Pancreas (tissue), 10 donors: Measurements from ENCODE around the gene NECTIN1. TPM values are rescaled to one million over a fixed set of nuclear protein-coding genes. Genes with fewer than 3 reads are reported as not detected.

ENCODE experiments used
- ATAC-seq, 4 donors: fragments of 200-7000 bp; cut with Tn5 transposase; one replicate each; pipeline versions ENCODE4 v1.8.0 to v1.9.1; 2020; ENCODE audit warnings: mild to moderate bottlenecking in 4 of 4, moderate library complexity in 4 of 4
- DNase-seq, 6 donors: peaks; one replicate each; pipeline ENCODE4 v3.0.0-alpha.2; 2020
- FAIRE-seq: peaks from 2 replicates; lab custom pipeline; 2012; peaks lifted over from hg19 to GRCh38; lab: Jason Lieb, UNC
- H3K27ac ChIP-seq, 4 donors: fragments of 200-600 bp; sonication (generic); 1 replicate in 3 of 4; 2 replicates in 1 of 4; pipeline versions ENCODE4 v1.5.0 to v1.8.0; 2020
- H3K27me3 ChIP-seq, 4 donors: fragments of 200-600 bp; one replicate each; pipeline ENCODE4 v1.8.0; 2021
- H3K36me3 ChIP-seq, 3 donors: fragments of 200-600 bp; sonication (generic) in 1 of 3; one replicate each; pipeline versions ENCODE4 v1.5.0 to v1.8.0; 2020 to 2021
- H3K4me1 ChIP-seq, 3 donors: fragments of 200-600 bp; one replicate each; pipeline ENCODE4 v1.8.0; 2021
- H3K4me3 ChIP-seq, 4 donors: fragments of 200-600 bp; sonication (generic) in 2 of 4; one replicate each; pipeline versions ENCODE4 v1.5.0 to v1.8.0; 2020 to 2021
- H3K9me3 ChIP-seq, 4 donors: fragments of 200-600 bp; one replicate each; pipeline ENCODE4 v1.8.0; 2021
- WGBS, 2 donors: extraction: QIAGEN DNeasy Blood & Tissue Kit; methylation state at CpG; one replicate each; pipeline ENCODE4 v1.1.7; 2013; 5-methylcytosine and 5-hydroxymethylcytosine counted together
- intact Hi-C, 3 donors: fragments of 100-400 bp; cut with DNase I; formaldehyde crosslinking; loops; one replicate each; pipeline versions ENCODE4 v1.11.1 to v1.14.2; 2022
- polyA plus RNA-seq, 2 donors: library from polyadenylated mRNA; stranded (reverse); fragments of 200-250 nt; gene quantifications; one replicate each; pipeline ENCODE4 v1.2.3, GENCODE V29; 2013
- total RNA-seq, 6 donors: library from RNA; stranded (reverse); fragmentation: NEBNext Ultra II Directional in 4 of 6; extraction: Animal tissue kit (Norgen Biotek cat#: 25700) in 4 of 6; gene quantifications; one replicate each; pipeline versions ENCODE4 v1.2.1 to v1.2.4, GENCODE V29; 2021 to 2023
- TF ChIP-seq, protein P1 (sequence below), 4 donors: fragments of 200-600 bp; sonication (generic) in 3 of 4; IDR thresholded peaks; one replicate each; pipeline versions ENCODE4 v1.5.0 to v1.8.0; 2021; ENCODE audit warnings: antibody characterized with exemption in 4 of 4
- donor health status: healthy with polysubstance abuse.
- donor health status: DM: no; HTN: no; CAD: no; lungs with moderate emphysema.
- donor health status: DM: no; HTN: no; CAD: no.
- donor health status: control.
- donor health status: control.
- donor health status: Bipolar disorder and iron deficiency.
- donor health status: DM: yes; HTN: yes; CAD: no.
- donor health status: DM: no; HTN: no; CAD: no.
- donor health status: DM: no; HTN: no; CAD: no.
- donor health status: DM: yes; HTN: yes; CAD: no.

The NECTIN1 gene
- total and polyA plus RNA-seq, 8 donors, result 7.9 to 24.7 (median 19.0) TPM

DNA sequence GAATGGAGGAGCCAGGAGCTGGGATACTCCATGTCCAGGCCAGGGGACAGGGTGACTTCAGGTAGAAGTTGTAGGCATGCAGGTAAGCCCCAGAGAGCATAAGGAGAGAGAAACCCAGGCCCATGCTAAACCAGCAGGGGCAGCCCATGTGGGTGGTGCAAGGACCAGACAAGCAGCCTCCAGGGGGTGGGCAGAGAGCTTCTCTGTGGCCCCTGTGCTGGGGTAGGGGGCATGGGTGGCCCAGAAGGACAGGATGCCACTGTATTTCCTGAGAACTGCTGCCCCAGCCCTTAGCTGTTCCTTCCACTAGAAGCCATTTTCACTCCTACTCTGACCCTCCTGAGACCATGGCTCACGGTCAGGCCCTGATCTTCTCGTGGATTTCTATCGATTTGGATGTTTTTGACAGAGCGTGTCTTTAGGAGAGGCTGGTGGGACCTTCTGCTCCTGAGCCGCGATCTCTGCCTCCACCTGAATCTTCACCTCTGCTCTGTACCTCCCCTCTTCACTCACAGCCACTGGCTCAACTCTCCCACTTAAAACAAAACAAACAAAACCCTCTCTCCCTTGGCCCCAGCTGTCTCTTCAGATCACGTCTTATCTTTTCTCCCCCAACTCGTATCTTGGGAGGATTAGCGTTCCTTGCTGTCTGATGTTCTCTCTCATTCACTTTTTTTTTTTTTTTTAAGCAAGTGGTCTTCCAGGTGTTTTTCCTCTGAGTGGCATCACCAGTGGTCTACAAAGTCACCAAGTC lies 112.2 kb downstream of the NECTIN1 start:
- Histone ChIP-seq H3K27ac (no peak overlapping the region), H3K36me3 (no peaks in the 10 kb centered on the region), H3K4me1 (no peaks in the 10 kb centered on the region), H3K27me3 (no peaks in the 10 kb centered on the region), H3K9me3 (no peaks in the 10 kb centered on the region), H3K4me3 (no peak overlapping the region)
- FAIRE-seq (no peak), ATAC-seq (no peak), DNase-seq (no peak)
- TF ChIP-seq, protein P1, sequence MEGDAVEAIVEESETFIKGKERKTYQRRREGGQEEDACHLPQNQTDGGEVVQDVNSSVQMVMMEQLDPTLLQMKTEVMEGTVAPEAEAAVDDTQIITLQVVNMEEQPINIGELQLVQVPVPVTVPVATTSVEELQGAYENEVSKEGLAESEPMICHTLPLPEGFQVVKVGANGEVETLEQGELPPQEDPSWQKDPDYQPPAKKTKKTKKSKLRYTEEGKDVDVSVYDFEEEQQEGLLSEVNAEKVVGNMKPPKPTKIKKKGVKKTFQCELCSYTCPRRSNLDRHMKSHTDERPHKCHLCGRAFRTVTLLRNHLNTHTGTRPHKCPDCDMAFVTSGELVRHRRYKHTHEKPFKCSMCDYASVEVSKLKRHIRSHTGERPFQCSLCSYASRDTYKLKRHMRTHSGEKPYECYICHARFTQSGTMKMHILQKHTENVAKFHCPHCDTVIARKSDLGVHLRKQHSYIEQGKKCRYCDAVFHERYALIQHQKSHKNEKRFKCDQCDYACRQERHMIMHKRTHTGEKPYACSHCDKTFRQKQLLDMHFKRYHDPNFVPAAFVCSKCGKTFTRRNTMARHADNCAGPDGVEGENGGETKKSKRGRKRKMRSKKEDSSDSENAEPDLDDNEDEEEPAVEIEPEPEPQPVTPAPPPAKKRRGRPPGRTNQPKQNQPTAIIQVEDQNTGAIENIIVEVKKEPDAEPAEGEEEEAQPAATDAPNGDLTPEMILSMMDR (IDR thresholded peaks at IDR 0.05), result no peak
- 65 to 68% methylated on average over 9 of the region's 9 CpGs for WGBS, 2 donors
- intact Hi-C loops, result no loop called here

DNA sequence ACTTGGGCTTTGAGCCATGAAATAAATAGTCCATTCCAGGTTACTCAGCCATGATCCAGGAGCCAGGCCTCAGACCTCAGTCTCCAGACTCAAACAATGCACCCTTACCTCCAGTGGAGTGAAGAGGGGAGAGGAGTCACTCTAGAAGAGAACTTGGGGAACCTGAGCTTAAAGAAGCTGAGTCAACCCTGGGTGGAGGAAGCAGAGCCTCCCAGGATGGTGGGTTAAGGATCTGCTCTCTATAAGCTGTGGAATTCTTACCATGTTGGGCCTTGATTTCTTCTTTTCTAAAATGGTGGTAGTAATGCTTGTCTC lies 113.2 kb downstream of the NECTIN1 start:
- DNase-seq (no peak), FAIRE-seq (no peak), ATAC-seq (peak in 2 of 4 donors; percentile 8 to 19)
- H3K36me3 ChIP-seq, result no peaks in the 10 kb centered on the region
- TF ChIP-seq, protein P1 (IDR thresholded peaks at IDR 0.05), result no peak
- no peaks in the 10 kb centered on the region for H3K27me3 ChIP-seq
- H3K9me3 ChIP-seq, result no peaks in the 10 kb centered on the region
- H3K4me3 ChIP-seq, result no peak overlapping the region
- intact Hi-C loops, result no loop called here
- peak overlapping the region in 2 of 4 donors; percentile 60 for H3K27ac ChIP-seq
- H3K4me1 ChIP-seq, result no peaks in the 10 kb centered on the region

DNA sequence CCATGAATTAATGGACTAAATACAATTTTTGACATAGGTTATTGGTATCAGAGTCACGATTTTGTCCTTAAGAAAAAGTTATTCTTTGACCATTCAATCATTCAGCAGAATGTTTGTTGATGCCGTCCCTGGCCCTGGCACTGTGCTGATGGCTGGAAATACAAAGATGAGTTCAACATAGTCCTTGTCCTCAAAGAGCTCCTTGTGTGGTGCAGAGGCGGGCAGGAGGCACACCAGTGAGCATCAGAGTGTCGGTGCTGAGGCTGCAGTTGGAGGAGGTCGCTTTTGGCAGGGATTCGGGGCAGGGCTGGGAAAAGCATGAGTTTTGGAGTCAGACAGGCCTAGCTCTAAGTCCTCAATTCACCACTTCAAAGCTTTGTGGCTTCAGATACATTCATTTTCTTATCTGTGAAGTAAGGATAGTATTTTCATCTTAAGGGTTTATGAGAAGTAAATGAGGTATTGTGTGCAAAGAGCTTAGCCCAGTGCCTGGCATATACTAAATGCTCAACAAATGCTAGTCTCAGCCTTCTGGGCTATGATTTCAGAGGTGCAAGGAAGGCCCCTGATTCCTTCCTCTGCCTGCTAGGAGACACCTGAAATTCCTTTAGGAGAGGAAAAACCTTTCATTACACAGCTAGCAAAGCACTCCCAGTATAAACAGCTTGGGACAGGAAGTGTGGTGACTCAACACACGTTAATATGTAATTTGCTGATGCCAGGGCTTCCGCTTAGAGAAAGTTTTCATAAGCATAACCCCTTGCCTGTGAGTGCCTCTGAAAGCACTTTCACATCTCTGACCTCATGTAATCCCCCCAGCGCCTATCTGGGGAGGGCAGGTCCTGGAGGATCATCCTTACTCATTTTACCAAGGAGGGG lies 113.8 kb downstream of the NECTIN1 start:
- FAIRE-seq, result no peak
- 72 to 75% methylated on average over 9 of the region's 9 CpGs for WGBS, 2 donors
- Histone ChIP-seq H3K27ac (peak overlapping the region in 2 of 4 donors; percentile 60), H3K4me1 (no peaks in the 10 kb centered on the region), H3K9me3 (no peaks in the 10 kb centered on the region), H3K27me3 (no peaks in the 10 kb centered on the region), H3K4me3 (no peak overlapping the region), H3K36me3 (no peaks in the 10 kb centered on the region)
- TF ChIP-seq, protein P1 (IDR thresholded peaks at IDR 0.05), result no peak
- peak in 3 of 4 donors; percentile 78 to 88 (median 85) for ATAC-seq
- intact Hi-C loops, result no loop called here
- no peak for DNase-seq

DNA sequence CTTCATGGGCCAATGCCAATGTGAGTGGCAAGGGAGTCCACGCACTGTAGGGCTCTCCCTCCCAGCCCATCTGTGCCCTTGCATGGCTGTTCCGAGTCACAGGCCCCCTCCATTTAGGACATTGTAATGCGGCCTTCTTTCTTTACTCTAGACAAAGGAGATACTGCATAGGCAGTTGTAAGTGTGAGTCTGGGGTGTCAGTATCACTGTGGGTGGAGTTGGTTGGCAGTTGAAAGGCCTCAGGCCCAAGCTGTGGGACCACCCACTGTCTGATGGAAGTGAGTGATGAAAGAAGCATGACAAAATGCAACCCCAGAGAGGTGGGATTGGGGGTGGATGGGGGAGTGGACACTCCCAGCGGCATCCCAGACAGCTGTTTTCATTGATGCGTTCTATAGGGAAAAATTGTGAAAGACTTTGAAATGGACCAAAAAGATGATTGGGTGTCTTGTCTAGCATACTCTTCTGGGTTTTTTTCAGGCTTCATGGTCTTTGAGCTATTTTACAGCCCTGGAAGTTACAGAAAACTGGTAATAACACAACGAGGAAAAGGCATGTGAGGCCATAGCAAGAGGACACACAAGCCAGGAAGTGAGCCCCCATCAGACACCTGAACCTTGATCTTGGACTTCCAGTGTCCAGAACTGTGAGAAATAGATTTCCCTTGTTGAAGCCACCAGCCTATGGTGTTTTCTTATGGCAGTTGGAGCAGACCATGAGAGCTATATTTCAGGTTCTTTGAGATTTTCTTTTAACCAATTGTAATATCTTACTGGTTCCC lies 114.6 kb downstream of the NECTIN1 start:
- H3K27ac ChIP-seq, result peak overlapping the region in 1 of 4 donors; percentile 60
- 87 to 91% methylated on average over 6 of the region's 6 CpGs for WGBS, 2 donors
- H3K9me3 ChIP-seq, result no peaks in the 10 kb centered on the region
- ATAC-seq, result no peak
- intact Hi-C loops, result no loop called here
- no peaks in the 10 kb centered on the region for H3K27me3 ChIP-seq
- no peaks in the 10 kb centered on the region for H3K4me1 ChIP-seq
- no peak overlapping the region for H3K4me3 ChIP-seq
- no peak for DNase-seq
- TF ChIP-seq, protein P1 (IDR thresholded peaks at IDR 0.05), result no peak
- no peak for FAIRE-seq
- H3K36me3 ChIP-seq, result no peaks in the 10 kb centered on the region
